Right atrium auricular region (tissue), 2 donors: ENCODE measurements around the gene HYAL2. TPM values are rescaled to one million over a fixed set of nuclear protein-coding genes. Genes with fewer than 3 reads are reported as not detected.

Source experiments
- DNase-seq: peaks from one replicate; pipeline ENCODE4 v3.0.0-alpha.2; 2019; ENCODE audit warnings: low spot score
- H3K27ac ChIP-seq, 2 donors: fragments of 200-600 bp; sonication (generic); 1 replicate in 1 of 2; 2 replicates in 1 of 2; pipeline ENCODE4 v1.5.1; 2016 to 2019
- H3K27me3 ChIP-seq, 2 donors: fragments of 200-600 bp; sonication (generic); one replicate each; pipeline versions ENCODE4 v1.5.1 to v1.6.0; 2017 to 2019
- H3K36me3 ChIP-seq: fragments of 200-600 bp; sonication (generic); one replicate; pipeline ENCODE4 v1.5.1; 2016
- H3K4me1 ChIP-seq, 2 donors: fragments of 200-600 bp; sonication (generic); one replicate each; pipeline versions ENCODE4 v1.5.1 to v1.6.0; 2017 to 2019
- H3K4me3 ChIP-seq, 2 donors: fragments of 200-600 bp; sonication (generic); 1 replicate in 1 of 2; 2 replicates in 1 of 2; pipeline ENCODE4 v1.5.1; 2017 to 2019; ENCODE audit warnings: mild to moderate bottlenecking in 1 of 2, moderate library complexity in 1 of 2
- H3K9me3 ChIP-seq, 2 donors: fragments of 200-600 bp; sonication (generic); one replicate each; pipeline ENCODE4 v1.5.1; 2019
- total RNA-seq, 2 donors: library from RNA; depleted of rRNA; stranded (reverse); fragments of >200 nt; gene quantifications; one replicate each; pipeline ENCODE4 v1.1.0, GENCODE V29; 2016
- TF ChIP-seq, protein P1 (sequence below), 2 donors: fragments of 200-600 bp; sonication (generic); IDR thresholded peaks; one replicate each; pipeline ENCODE4 v1.5.1; 2019; ENCODE audit warnings: antibody characterized with exemption in 2 of 2

The HYAL2 gene
- total RNA-seq, 2 donors from 2014 or later = 129 to 198 TPM

DNA sequence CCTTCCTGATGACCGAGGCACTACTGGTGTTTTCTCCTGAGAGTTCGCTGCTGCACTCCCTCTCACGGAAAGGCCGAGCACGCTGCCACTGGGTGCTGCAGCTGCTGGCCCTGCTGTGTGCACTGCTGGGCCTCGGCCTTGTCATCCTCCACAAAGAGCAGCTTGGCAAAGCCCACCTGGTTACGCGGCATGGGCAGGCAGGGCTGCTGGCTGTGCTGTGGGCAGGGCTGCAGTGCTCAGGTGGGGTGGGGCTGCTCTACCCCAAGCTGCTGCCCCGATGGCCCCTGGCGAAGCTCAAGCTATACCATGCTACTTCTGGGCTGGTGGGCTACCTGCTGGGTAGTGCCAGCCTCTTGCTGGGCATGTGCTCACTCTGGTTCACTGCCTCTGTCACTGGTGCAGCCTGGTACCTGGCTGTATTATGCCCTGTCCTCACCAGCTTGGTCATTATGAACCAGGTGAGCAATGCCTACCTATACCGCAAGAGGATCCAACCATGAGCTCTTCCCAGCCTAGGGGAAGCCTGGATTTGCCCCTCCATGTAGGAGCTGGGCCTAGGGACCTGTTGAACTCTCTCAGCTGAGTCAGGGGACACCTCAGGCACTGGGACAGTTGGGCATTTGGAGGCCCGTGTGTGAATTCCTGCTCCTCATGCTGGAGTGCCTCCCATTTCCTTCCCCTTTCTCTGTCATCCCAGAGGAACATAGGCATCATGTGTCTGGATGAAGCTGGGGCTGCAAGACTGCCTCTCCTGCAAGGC, 30.9 kb upstream of the HYAL2 start:
- Histone ChIP-seq H3K36me3 (peaks cover 39% of the 10 kb centered on the region), H3K4me1 (peaks cover 0 to 79% of the 10 kb centered on the region in 2 donors), H3K9me3 (no peaks in the 10 kb centered on the region), H3K27ac (no peak overlapping the region), H3K4me3 (no peak overlapping the region), H3K27me3 (no peaks in the 10 kb centered on the region)
- TF ChIP-seq, protein P1, sequence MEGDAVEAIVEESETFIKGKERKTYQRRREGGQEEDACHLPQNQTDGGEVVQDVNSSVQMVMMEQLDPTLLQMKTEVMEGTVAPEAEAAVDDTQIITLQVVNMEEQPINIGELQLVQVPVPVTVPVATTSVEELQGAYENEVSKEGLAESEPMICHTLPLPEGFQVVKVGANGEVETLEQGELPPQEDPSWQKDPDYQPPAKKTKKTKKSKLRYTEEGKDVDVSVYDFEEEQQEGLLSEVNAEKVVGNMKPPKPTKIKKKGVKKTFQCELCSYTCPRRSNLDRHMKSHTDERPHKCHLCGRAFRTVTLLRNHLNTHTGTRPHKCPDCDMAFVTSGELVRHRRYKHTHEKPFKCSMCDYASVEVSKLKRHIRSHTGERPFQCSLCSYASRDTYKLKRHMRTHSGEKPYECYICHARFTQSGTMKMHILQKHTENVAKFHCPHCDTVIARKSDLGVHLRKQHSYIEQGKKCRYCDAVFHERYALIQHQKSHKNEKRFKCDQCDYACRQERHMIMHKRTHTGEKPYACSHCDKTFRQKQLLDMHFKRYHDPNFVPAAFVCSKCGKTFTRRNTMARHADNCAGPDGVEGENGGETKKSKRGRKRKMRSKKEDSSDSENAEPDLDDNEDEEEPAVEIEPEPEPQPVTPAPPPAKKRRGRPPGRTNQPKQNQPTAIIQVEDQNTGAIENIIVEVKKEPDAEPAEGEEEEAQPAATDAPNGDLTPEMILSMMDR (IDR thresholded peaks at IDR 0.05) = no peak
- DNase-seq = no peak

DNA sequence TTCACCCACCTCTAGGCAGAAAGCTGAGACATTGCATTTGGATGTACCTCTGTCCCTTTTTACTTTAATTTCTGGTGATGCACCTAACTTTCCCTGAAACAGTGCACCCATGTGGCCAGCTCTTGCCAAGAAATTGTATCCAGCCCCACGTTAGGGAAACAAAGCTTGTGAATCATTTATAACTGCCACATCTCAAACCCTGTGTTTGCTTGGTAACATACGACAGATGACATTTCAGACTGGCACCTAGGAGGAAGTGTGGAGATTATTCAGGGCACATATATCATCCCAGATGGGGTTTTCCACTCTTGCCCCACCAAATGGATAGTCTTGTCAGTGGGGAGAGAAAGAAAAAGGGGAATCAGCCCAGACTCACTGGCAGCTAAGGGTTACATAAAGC, 30.2 kb upstream of the HYAL2 start:
- no peak overlapping the region for H3K4me3 ChIP-seq
- H3K36me3 ChIP-seq = peaks cover 39% of the 10 kb centered on the region
- DNase-seq = no peak
- TF ChIP-seq, protein P1 (IDR thresholded peaks at IDR 0.05) = no peak
- H3K4me1 ChIP-seq = peaks cover 0 to 73% of the 10 kb centered on the region in 2 donors
- no peaks in the 10 kb centered on the region for H3K27me3 ChIP-seq
- no peak overlapping the region for H3K27ac ChIP-seq
- H3K9me3 ChIP-seq = no peaks in the 10 kb centered on the region

DNA sequence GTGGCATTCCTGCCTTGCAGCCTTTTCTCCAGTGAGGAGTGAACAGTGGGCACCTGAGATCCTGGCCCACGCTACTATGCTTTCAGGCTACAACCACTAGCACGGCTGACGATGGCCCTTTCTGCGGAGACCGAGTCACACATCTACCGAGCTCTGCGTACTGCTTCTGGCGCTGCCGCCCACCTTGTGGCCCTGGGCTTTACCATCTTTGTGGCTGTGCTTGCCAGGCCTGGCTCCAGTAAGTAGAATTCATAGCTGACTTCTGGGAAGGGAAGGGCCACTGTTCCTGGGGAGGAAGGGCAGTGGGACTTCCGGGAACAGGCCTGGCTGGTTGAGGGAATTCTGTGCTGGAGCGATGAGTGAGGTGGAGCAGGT, 28.8 kb upstream of the HYAL2 start:
- Histone ChIP-seq H3K9me3 (no peaks in the 10 kb centered on the region), H3K36me3 (peaks cover 39% of the 10 kb centered on the region), H3K27me3 (no peaks in the 10 kb centered on the region), H3K27ac (peak overlapping the region; percentile 86 to 88), H3K4me3 (peak overlapping the region; percentile 71 to 72), H3K4me1 (peaks cover 0 to 58% of the 10 kb centered on the region in 2 donors)
- TF ChIP-seq, protein P1 (IDR thresholded peaks at IDR 0.05) = no peak
- no peak for DNase-seq

DNA sequence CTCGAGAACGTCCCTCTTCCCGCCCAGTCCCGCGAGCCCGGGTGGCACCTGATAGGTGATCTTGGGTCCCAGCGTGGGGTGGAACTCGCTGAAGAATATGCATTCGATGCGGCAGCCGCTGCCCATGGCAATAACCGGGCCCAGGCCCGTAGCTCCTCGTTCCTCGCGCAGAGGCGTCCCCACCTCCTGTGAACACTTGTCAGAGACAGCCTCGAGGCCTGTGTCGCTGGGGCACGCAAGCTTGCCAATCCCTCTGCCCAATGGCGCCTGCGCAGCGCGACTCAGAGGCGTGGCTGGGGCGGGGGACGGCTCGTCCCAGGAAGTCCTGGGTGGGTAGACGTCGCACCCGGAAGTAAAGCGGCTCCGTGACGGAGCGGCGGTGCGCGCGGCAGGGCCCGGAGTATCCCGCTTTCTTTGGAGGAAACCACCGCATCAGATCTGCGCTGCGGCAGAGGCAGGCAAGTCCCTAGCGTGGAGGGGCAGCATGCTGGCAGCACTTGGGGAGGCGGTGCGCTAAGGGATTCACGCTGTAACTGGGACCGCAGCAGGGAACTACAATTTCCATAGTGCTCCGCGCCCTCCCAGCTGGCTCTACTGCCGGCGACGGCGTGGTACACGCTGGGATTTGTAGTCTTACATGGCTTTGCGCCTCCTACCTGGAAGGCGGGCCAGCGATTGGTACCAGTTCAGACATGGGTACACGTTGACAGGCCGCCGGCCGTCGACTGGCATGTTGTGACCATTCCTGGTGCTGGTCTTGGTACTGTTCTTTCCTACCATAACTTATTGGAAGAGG, 28.2 kb upstream of the HYAL2 start, which contains the start of the genes CYB561D2 and NPRL2:
TSS of gene CYB561D2 (plus strand) at position 336 of the 796 bp plus-strand sequence. CDS start 572 bp downstream, outside the sequence.
TSS of gene NPRL2 (minus strand) at position 249 of the 796 bp plus-strand sequence. CDS start at position 126, 123 bp downstream.
- peaks cover 39% of the 10 kb centered on the region for H3K36me3 ChIP-seq

DNA sequence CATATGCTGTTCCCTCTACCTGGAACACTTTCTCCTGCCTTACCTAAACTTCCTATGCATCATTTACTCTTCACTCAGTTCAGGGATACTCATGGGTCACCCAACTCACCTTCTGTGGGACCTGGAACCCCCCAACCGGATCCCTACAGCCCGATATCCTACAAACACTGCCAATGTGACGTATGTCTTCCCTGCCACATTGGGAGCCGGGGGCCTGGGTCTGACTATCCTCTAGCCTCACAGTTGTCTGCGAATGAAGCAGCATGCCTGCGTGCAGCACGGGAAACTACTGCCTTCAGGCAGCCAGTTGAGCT, 27.6 kb upstream of the HYAL2 start:
- H3K36me3 ChIP-seq = peaks cover 35% of the 10 kb centered on the region
- H3K4me3 ChIP-seq = peak overlapping the region; percentile 71 to 72
- TF ChIP-seq, protein P1 (IDR thresholded peaks at IDR 0.05) = no peak
- H3K9me3 ChIP-seq = no peaks in the 10 kb centered on the region
- H3K4me1 ChIP-seq = peaks cover 0 to 55% of the 10 kb centered on the region in 2 donors
- H3K27me3 ChIP-seq = no peaks in the 10 kb centered on the region
- H3K27ac ChIP-seq = peak overlapping the region; percentile 86 to 88
- no peak for DNase-seq

More for the DNA sequence above, 28.2 kb upstream of the HYAL2 start, which contains the start of the genes CYB561D2 and NPRL2:
- peaks cover 0 to 56% of the 10 kb centered on the region in 2 donors for H3K4me1 ChIP-seq
- peak within 1 kb of the TSS; percentile 71 to 72 for H3K4me3 ChIP-seq
- DNase-seq = peak; percentile 97
- peak within 1 kb of the TSS; percentile 86 to 88 for H3K27ac ChIP-seq
- TF ChIP-seq, protein P1 (IDR thresholded peaks at IDR 0.05) = peak in 1 of 2 donors; percentile 5
- no peaks in the 10 kb centered on the region for H3K27me3 ChIP-seq
- no peaks in the 10 kb centered on the region for H3K9me3 ChIP-seq
